Ovary (tissue), 3 donors: ENCODE results near the gene PRDM10.

ENCODE experiments used
- POLR2A ChIP-seq: fragments of 450-650 bp; IDR thresholded peaks from one replicate; pipeline ENCODE4 v1.6.1; 2017; ENCODE audit warnings: antibody characterized with exemption, mild to moderate bottlenecking, moderate library complexity
- TF ChIP-seq, protein P1 (sequence below), 3 donors: fragments of 450-650 bp in 2 of 3; fragments of 200-600 bp in 1 of 3; IDR thresholded peaks; one replicate each; pipeline versions ENCODE4 v1.5.1 to v1.8.0; 2016 to 2022; ENCODE audit warnings: antibody characterized with exemption in 3 of 3, mild to moderate bottlenecking in 1 of 3
- donor health status: DM: no; HTN: no; CAD: no.

DNA sequence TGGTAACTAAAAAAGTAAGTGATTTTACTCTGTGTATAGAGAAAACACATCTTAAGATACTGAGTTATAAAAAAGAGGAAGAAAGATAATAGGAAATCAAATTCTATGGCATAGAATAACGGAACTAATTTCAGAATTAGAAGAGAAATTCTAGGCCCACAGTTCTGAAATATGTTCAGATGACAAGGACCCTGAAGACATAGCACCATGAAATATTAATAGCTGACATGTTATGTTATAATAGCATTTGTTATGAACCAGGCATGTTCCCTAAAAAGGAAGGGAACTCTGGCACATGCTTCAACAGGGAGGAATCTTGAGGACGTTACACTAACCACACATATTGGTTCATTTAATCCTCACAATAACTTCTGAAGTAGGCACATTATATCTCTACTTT lies 32.7 kb downstream of the PRDM10 start:
- no peak for TF ChIP-seq POLR2A
- TF ChIP-seq, protein P1, sequence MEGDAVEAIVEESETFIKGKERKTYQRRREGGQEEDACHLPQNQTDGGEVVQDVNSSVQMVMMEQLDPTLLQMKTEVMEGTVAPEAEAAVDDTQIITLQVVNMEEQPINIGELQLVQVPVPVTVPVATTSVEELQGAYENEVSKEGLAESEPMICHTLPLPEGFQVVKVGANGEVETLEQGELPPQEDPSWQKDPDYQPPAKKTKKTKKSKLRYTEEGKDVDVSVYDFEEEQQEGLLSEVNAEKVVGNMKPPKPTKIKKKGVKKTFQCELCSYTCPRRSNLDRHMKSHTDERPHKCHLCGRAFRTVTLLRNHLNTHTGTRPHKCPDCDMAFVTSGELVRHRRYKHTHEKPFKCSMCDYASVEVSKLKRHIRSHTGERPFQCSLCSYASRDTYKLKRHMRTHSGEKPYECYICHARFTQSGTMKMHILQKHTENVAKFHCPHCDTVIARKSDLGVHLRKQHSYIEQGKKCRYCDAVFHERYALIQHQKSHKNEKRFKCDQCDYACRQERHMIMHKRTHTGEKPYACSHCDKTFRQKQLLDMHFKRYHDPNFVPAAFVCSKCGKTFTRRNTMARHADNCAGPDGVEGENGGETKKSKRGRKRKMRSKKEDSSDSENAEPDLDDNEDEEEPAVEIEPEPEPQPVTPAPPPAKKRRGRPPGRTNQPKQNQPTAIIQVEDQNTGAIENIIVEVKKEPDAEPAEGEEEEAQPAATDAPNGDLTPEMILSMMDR (IDR thresholded peaks at IDR 0.05) = no peak
